IMR-90 (cell line): ENCODE data around the gene ABCB6. TPM values are rescaled to one million over a fixed set of nuclear protein-coding genes. Genes with fewer than 3 reads are reported as not detected.

ENCODE experiments used
- ATAC-seq: fragments of 200-7000 bp; cut with Tn5 transposase; 2 replicates; pipeline ENCODE4 v1.9.1; 2020; ENCODE audit warnings: low read depth, mild to moderate bottlenecking, moderate library complexity
- BruUV-seq: library from RNA; stranded (reverse); fragments of 400-500 nt; replicated peaks from 2 replicates; lab custom pipeline; 2021; lab: Mats Ljungman, UMichigan
- CTCF ChIA-PET: fragments of 300-600 bp; formaldehyde crosslinking; extraction: SDS; loops from one replicate; lab custom pipeline; 2021; ENCODE audit warnings: antibody characterized with exemption; lab: Yijun Ruan, JAX
- POLR2A ChIA-PET: fragments of 300-600 bp; sonication (Branson Sonifier 250); formaldehyde crosslinking; loops from one replicate; lab custom pipeline; 2022; ENCODE audit warnings: antibody characterized with exemption; ENCODE audit not compliant: unreplicated experiment; lab: Charles Lee
- DNase-seq: peaks from one replicate; pipeline ENCODE4 v3.0.0; 2013
- H2AFZ ChIP-seq: replicated peaks from 2 replicates; pipeline ENCODE3; 2013; ENCODE audit warnings: low read length, mild to moderate bottlenecking; ENCODE audit not compliant: poor library complexity
- H2AK5ac ChIP-seq: 2 replicates; pipeline ENCODE4 v1.6.1; 2013; ENCODE audit warnings: low read depth, low read length, inconsistent platforms
- H2AK9ac ChIP-seq: replicated peaks from 2 replicates; pipeline ENCODE3; 2013; ENCODE audit warnings: mild to moderate bottlenecking, low read depth, low read length, moderate library complexity; ENCODE audit not compliant: poor library complexity
- H2BK120ac ChIP-seq: 2 replicates; pipeline ENCODE4 v1.6.1; 2013; ENCODE audit warnings: low read depth, low read length, inconsistent platforms
- H2BK15ac ChIP-seq: 3 replicates; pipeline ENCODE4 v1.6.1; 2013; ENCODE audit warnings: low read depth, low read length, inconsistent platforms
- H2BK20ac ChIP-seq: 2 replicates; pipeline ENCODE4 v1.6.1; 2013; ENCODE audit warnings: low read depth, mild to moderate bottlenecking, inconsistent platforms, low read length, moderate library complexity
- H2BK5ac ChIP-seq: 2 replicates; pipeline ENCODE4 v1.6.1; 2013; ENCODE audit warnings: mild to moderate bottlenecking, low read depth, low read length, inconsistent platforms; ENCODE audit not compliant: poor library complexity, severe bottlenecking
- H3K14ac ChIP-seq: replicated peaks from 2 replicates; pipeline ENCODE4 v1.6.1; 2013; ENCODE audit warnings: low read depth, low read length, inconsistent platforms
- H3K18ac ChIP-seq: 2 replicates; pipeline ENCODE4 v1.6.1; 2013; ENCODE audit warnings: low read depth, low read length, control low read depth
- H3K23ac ChIP-seq: 2 replicates; pipeline ENCODE4 v1.6.1; 2013; ENCODE audit warnings: low read depth, low read length, inconsistent platforms
- H3K27ac ChIP-seq: 2 replicates; pipeline ENCODE4 v1.5.1; 2013; ENCODE audit warnings: mild to moderate bottlenecking, control low read depth, low read length; ENCODE audit not compliant: insufficient read depth
- H3K27me3 ChIP-seq: 2 replicates; pipeline ENCODE4 v1.6.1; 2013; ENCODE audit warnings: low read length; ENCODE audit not compliant: control insufficient read depth, insufficient read depth
- H3K36me3 ChIP-seq: 2 replicates; pipeline ENCODE4 v1.6.1; 2013; ENCODE audit warnings: low read length, mixed read lengths; ENCODE audit not compliant: control insufficient read depth, insufficient read depth
- H3K4ac ChIP-seq: 2 replicates; pipeline ENCODE4 v1.6.1; 2013; ENCODE audit warnings: low read depth, low read length, inconsistent platforms
- H3K4me1 ChIP-seq: 2 replicates; pipeline ENCODE4 v1.6.1; 2013; ENCODE audit warnings: low read length, mixed read lengths; ENCODE audit not compliant: control insufficient read depth, insufficient read depth
- H3K4me2 ChIP-seq: 2 replicates; pipeline ENCODE4 v1.6.1; 2013; ENCODE audit warnings: low read depth, mild to moderate bottlenecking, control low read depth, low read length, moderate library complexity
- H3K4me3 ChIP-seq: 2 replicates; pipeline ENCODE4 v1.5.1; 2013; ENCODE audit warnings: low read depth, mild to moderate bottlenecking, control low read depth, low read length, moderate library complexity; ENCODE audit not compliant: insufficient read depth
- H3K56ac ChIP-seq: 2 replicates; pipeline ENCODE4 v1.6.1; 2013; ENCODE audit warnings: low read length, inconsistent platforms; ENCODE audit not compliant: insufficient read depth; ENCODE audit errors: extremely low read depth
- H3K79me1 ChIP-seq, 2 experiments: 2 replicates each; pipeline ENCODE4 v1.6.1; 2013; ENCODE audit warnings: low read length in 2 of 2, inconsistent platforms in 1 of 2, low read depth in 1 of 2
- H3K9ac ChIP-seq: 2 replicates; pipeline ENCODE4 v1.6.1; 2013; ENCODE audit warnings: low read depth, low read length, control low read depth
- H3K9me1 ChIP-seq: 2 replicates; pipeline ENCODE4 v1.6.1; 2013; ENCODE audit warnings: low read length, inconsistent platforms; ENCODE audit not compliant: insufficient read depth
- H3K9me3 ChIP-seq: 2 replicates; pipeline ENCODE4 v1.6.1; 2013; ENCODE audit warnings: low read length; ENCODE audit not compliant: control insufficient read depth, insufficient read depth
- H4K20me1 ChIP-seq: 2 replicates; pipeline ENCODE4 v1.6.1; 2013; ENCODE audit warnings: low read length, inconsistent platforms; ENCODE audit not compliant: insufficient read depth
- H4K5ac ChIP-seq: 2 replicates; pipeline ENCODE4 v1.6.1; 2013; ENCODE audit warnings: mild to moderate bottlenecking, low read depth, low read length, control low read depth
- H4K8ac ChIP-seq, 2 experiments: 2 replicates each; pipeline ENCODE4 v1.6.1; 2013; ENCODE audit warnings: low read depth in 2 of 2, low read length in 2 of 2, control low read depth in 1 of 2, inconsistent platforms in 1 of 2
- H4K91ac ChIP-seq: 2 replicates; pipeline ENCODE4 v1.6.1; 2013; ENCODE audit warnings: low read depth, low read length, inconsistent platforms; ENCODE audit not compliant: insufficient read depth
- BHLHE40 ChIP-seq: fragments of 150-350 bp; IDR thresholded peaks from 2 replicates; pipeline ENCODE4 v1.6.1; 2016; ENCODE audit warnings: mild to moderate bottlenecking, low read depth, low read length
- CEBPB ChIP-seq: IDR thresholded peaks from 2 replicates; pipeline ENCODE4 v1.6.1; 2012; ENCODE audit warnings: low read depth, low read length, improper control_type of control experiment
- CHD1 ChIP-seq: IDR thresholded peaks from 2 replicates; pipeline ENCODE4 v1.6.1; 2012; ENCODE audit warnings: low read depth, low read length, improper control_type of control experiment
- CTCF ChIP-seq: conservative IDR thresholded peaks from 2 replicates; pipeline ENCODE4 v1.5.1; 2012; ENCODE audit warnings: mild to moderate bottlenecking, low read depth, low read length, improper control_type of control experiment
- ELK1 ChIP-seq: fragments of 150-350 bp; IDR thresholded peaks from 2 replicates; pipeline ENCODE4 v1.6.1; 2016; ENCODE audit warnings: low read depth, mild to moderate bottlenecking, low read length, moderate library complexity, borderline replicate concordance
- FOS ChIP-seq: fragments of 150-350 bp; IDR thresholded peaks from 2 replicates; pipeline ENCODE4 v1.6.1; 2016; ENCODE audit warnings: low read depth, low read length
- MAFK ChIP-seq: IDR thresholded peaks from 2 replicates; pipeline ENCODE4 v1.6.1; 2012; ENCODE audit warnings: low read depth, low read length, improper control_type of control experiment
- MAZ ChIP-seq: IDR thresholded peaks from 2 replicates; pipeline ENCODE4 v1.6.1; 2012; ENCODE audit warnings: low read depth, mild to moderate bottlenecking, low read length, improper control_type of control experiment, moderate library complexity, borderline replicate concordance
- MXI1 ChIP-seq: IDR thresholded peaks from 2 replicates; pipeline ENCODE4 v1.6.1; 2012; ENCODE audit warnings: low read depth, mild to moderate bottlenecking, low read length, moderate library complexity, borderline replicate concordance
- NFE2L2 ChIP-seq: fragments of 150-350 bp; IDR thresholded peaks from 2 replicates; pipeline ENCODE4 v1.6.1; 2016; ENCODE audit warnings: low read depth, mild to moderate bottlenecking, low read length
- POLR2A ChIP-seq: IDR thresholded peaks from 2 replicates; pipeline ENCODE4 v1.6.1; 2012; ENCODE audit warnings: mild to moderate bottlenecking, low read depth, low read length
- RAD21 ChIP-seq: IDR thresholded peaks from 2 replicates; pipeline ENCODE4 v1.6.1; 2012; ENCODE audit warnings: low read length, improper control_type of control experiment
- RCOR1 ChIP-seq: IDR thresholded peaks from 2 replicates; pipeline ENCODE4 v1.6.1; 2012; ENCODE audit warnings: mild to moderate bottlenecking, low read length, improper control_type of control experiment; ENCODE audit not compliant: insufficient replicate concordance
- RFX5 ChIP-seq: IDR thresholded peaks from 2 replicates; pipeline ENCODE4 v1.8.0; 2012; ENCODE audit warnings: low read depth, mild to moderate bottlenecking, low read length, moderate library complexity
- WGBS, 2 experiments: methylation state at CpG; one replicate each; pipeline versions ENCODE4 v1.1.5 to v1.1.7; 2013; ENCODE audit warnings: missing lambda C conversion rate in 2 of 2; ENCODE audit not compliant: insufficient read length in 1 of 2; ENCODE audit errors: extremely low coverage in 2 of 2; 5-methylcytosine and 5-hydroxymethylcytosine counted together
- dilution Hi-C: fragments of 300-500 bp; cut with HindIII; formaldehyde crosslinking; loops from one replicate; pipeline ENCODE4 v1.14.3; 2018; ENCODE audit warnings: low sequenced_read_pairs; ENCODE audit not compliant: unreplicated experiment
- in situ Hi-C: fragments of 300-500 bp; cut with MboI; formaldehyde crosslinking; loops from 3 replicates; pipeline ENCODE4 v1.14.3; 2019; ENCODE audit warnings: low sequenced_read_pairs, inconsistent platforms, mixed read lengths
- intact Hi-C: fragments of 100-400 bp; cut with micrococcal nuclease; formaldehyde crosslinking; loops from 2 replicates; pipeline ENCODE4 v1.10.0; 2022
- polyA plus RNA-seq, 3 experiments: library from polyadenylated mRNA; depleted of rRNA; stranded (reverse); fragments of >200 nt; gene quantifications; 2 replicates each; pipeline ENCODE4 v1.2.3, GENCODE V29; 2012; ENCODE audit warnings: low replicate concordance in 1 of 3
- total RNA-seq: library from RNA; depleted of rRNA; stranded (reverse); fragments of >200 nt; gene quantifications from 2 replicates; pipeline ENCODE4 v1.2.3, GENCODE V29; 2012

Gene ABCB6
- total and polyA plus RNA-seq, 2 of the 4 experiments (the other 2 are of a cell fraction): 12.5 to 24.7 TPM

- H4K5ac ChIP-seq: peak within 1 kb of the TSS; percentile 78
- H3K4me2 ChIP-seq: peak within 1 kb of the TSS; percentile 99
- peak within 1 kb of the TSS; percentile 90 for H4K91ac ChIP-seq
- H2BK120ac ChIP-seq: peak within 1 kb of the TSS; percentile 90
- H3K14ac ChIP-seq: peak within 1 kb of the TSS; percentile 96
- peak within 1 kb of the TSS; percentile 94 for H3K23ac ChIP-seq
- H3K18ac ChIP-seq: peak within 1 kb of the TSS; percentile 88
- peak within 1 kb of the TSS; percentile 95 for H2AK9ac ChIP-seq
- in situ Hi-C loops: loop anchor here (5.0 kb wide), 1 partner anchor 34 kb away; the partner anchor contains the start of gene SLC23A3
- H3K27me3 ChIP-seq: no peaks in the 10 kb centered on the region
- dilution Hi-C loops: no loop called here
- POLR2A ChIA-PET: interaction anchor here (0.6 to 0.7 kb wide), 4 partner anchors 11 to 1052 kb away, joined by 3 to 5 read pairs (median 4); partner anchors contain the start of gene CNPPD1
- H2BK20ac ChIP-seq: peak within 1 kb of the TSS; percentile 66; the same call in 1 of the 2 replicates
- H4K20me1 ChIP-seq: peaks cover 9% of the 10 kb centered on the region; the same call in 1 of the 2 replicates
- peak within 1 kb of the TSS; percentile 98 for H2AFZ ChIP-seq
- H3K9me3 ChIP-seq: no peaks in the 10 kb centered on the region
- peak within 1 kb of the TSS; percentile 94 for H3K4ac ChIP-seq
- peaks cover 25% of the 10 kb centered on the region for H3K36me3 ChIP-seq
- 7% methylated on average over 3 of the region's 76 CpGs; no CpG with 5 or more reads in 1 of the 2 experiments for WGBS, 2 experiments
- peak within 1 kb of the TSS; percentile 84 for H3K4me3 ChIP-seq
- H4K8ac ChIP-seq: peak within 1 kb of the TSS; percentile 51 to 92
- peak within 1 kb of the TSS; percentile 96 for H3K27ac ChIP-seq
- intact Hi-C loops: loop anchor here (1.0 to 2.0 kb wide), 2 partner anchors 30 to 46 kb away; partner anchors contain the start of genes CNPPD1 and NHEJ1
- peaks cover 16% of the 10 kb centered on the region for H3K4me1 ChIP-seq
- peak within 1 kb of the TSS; percentile 84 for H2AK5ac ChIP-seq
- CTCF ChIA-PET: interaction anchor here (0.6 to 1.1 kb wide), 4 partner anchors 12 to 71 kb away, joined by 3 read pairs; partner anchors contain the start of gene ABCB6
- H3K56ac ChIP-seq: peak within 1 kb of the TSS; percentile 75
- H2BK5ac ChIP-seq: peak within 1 kb of the TSS; percentile 97
- peak within 1 kb of the TSS; percentile 66; the same call in 1 of the 3 replicates for H2BK15ac ChIP-seq
- TF ChIP-seq POLR2A (peak; percentile 88), RAD21 (no peak; the same call in 1 of the 2 replicates), MAZ (peak; percentile 97), RFX5 (no peak), FOS (peak; percentile 6; the same call in 1 of the 2 replicates), MXI1 (0 out of 2 replicates have a peak, but pooled peaks have one; percentile 11), BHLHE40 (no peak), ELK1 (no peak), NFE2L2 (no peak), CTCF (no peak), CEBPB (0 out of 2 replicates have a peak, but pooled peaks have one; percentile 22), CHD1 (no peak), MAFK (no peak), RCOR1 (no peak)
- peaks cover 5 to 19% of the 10 kb centered on the region in 2 experiments; a peak in 3 of 4 replicates for H3K79me1 ChIP-seq
- H3K9ac ChIP-seq: peak within 1 kb of the TSS; percentile 93
- BruUV-seq: no TSS peak
- DNase-seq (peak; percentile 88), ATAC-seq (peak; percentile 96)
- H3K9me1 ChIP-seq: peaks cover 8% of the 10 kb centered on the region; the same call in 1 of the 2 replicates
Measured at GRCh38 chr2:219206328-219207133, 12.2 kb downstream of the ABCB6 start, which contains the start of gene ZFAND2B. TSS of gene ZFAND2B (plus strand) at chr2:219206782. CDS start at chr2:219206988, 206 bp downstream.
